T-helper 2 cell (primary cell): Measurements from ENCODE around the gene ARG1.
"Not testable (repeated sequence)": the region's sequence is repeated elsewhere in the genome, so short reads cannot be mapped to it uniquely, and the experiment has no call there.

Source experiments
- DNase-seq, 5 experiments: peaks; one replicate each; pipeline versions ENCODE4 v3.0.0 to v3.0.0-alpha.2; 2012 to 2022
- total RNA-seq, 2 donors: gene quantifications; one replicate each; lab custom pipeline; 2026; lab: John Stamatoyannopoulos, UW

Gene ARG1
- 0 reads per million in 2 donors for total RNA-seq

- DNase-seq: no peak
Observed at GRCh38 chr6:131572686-131573415, at the start of gene ARG1. TSS of gene ARG1 (plus strand) at chr6:131573226. CDS start at chr6:131573283, 57 bp downstream.

- peak in 1 of 5 experiments; percentile 25 for DNase-seq
Observed at GRCh38 chr6:131523988-131524673, 48.9 kb upstream of the ARG1 start.

DNA sequence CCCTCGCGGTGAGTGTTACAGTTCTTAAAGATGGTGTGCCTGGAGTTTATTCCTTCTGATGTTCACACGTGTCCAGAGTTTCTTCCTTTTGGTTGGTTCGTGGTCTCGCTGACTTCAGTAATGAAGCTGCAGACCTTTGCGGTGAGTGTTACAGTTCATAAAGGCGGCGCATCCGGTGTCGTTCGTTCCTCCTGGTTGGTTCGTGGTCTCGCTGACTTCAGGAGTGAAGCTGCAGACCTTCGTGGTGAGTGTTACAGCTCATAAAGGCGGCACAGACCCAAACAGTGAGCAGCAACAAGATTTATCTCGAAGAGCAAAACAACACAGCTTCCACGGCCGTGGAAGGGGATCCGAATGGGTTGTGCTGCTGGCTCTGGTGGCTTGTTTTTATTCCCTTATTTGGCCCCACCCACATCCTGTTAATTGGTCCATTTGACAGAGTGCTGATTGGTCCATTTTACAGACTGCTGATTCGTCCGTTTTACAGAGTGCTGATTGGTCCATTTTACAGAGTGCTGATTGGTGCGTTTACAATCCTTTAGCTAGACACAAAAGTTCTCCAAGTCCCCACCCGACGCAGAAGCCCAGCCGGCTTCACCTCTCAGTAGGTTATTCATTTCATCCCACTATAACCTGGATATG, 48.2 kb upstream of the ARG1 start:
- DNase-seq: peak in 2 of 5 experiments; percentile 52 to 68

DNA sequence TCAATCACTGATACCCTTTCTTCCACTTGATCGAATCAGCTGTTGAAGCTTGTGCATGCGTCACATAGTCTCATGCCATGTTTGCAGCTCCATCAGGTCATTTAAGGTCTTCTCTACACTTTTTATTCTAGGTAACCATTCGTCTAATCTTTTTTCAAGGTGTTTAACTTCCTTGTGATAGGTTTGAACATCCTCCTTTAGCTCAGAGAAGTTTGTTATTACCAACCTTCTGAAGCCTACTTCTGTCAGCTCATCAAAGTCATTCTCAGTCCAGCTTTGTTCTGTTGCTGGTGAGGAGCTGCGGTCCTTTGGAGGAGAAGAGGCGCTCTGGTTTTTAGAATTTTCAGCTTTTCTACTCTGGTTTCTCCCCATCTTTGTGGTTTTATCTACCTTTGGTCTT, 42.1 kb upstream of the ARG1 start:
- DNase-seq: not testable (repeated sequence)

GRCh38 chr6:131531681-131532080, 41.3 kb upstream of the ARG1 start:
- DNase-seq: not testable (repeated sequence)

- DNase-seq: peak in 1 of 5 experiments; percentile 62
Observed at GRCh38 chr6:131532580-131533039, 40.4 kb upstream of the ARG1 start.

GRCh38 chr6:131538615-131539014, 34.4 kb upstream of the ARG1 start:
- DNase-seq: not testable (repeated sequence)

DNA sequence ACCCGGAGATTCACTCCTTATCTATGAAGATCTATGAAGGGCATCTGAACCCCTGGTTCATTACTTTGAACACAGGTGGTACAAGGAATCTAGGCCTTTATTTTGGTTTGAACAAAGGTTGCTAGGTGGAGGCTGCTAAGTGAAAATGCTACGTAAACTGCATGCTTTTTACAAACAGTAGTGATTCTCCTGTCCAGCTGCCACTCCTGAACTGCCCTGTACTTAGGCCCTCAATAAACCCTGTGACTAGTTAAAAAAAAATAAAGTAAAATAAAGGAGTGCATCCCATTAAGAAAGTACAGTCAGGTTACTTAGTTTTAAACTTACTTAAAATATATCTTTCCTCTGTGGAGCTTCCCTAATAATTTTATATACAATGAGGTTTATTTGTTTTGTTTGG, 27.7 kb upstream of the ARG1 start:
- no peak for DNase-seq

- DNase-seq: no peak
Observed at GRCh38 chr6:131547488-131547887, 25.5 kb upstream of the ARG1 start.

DNA sequence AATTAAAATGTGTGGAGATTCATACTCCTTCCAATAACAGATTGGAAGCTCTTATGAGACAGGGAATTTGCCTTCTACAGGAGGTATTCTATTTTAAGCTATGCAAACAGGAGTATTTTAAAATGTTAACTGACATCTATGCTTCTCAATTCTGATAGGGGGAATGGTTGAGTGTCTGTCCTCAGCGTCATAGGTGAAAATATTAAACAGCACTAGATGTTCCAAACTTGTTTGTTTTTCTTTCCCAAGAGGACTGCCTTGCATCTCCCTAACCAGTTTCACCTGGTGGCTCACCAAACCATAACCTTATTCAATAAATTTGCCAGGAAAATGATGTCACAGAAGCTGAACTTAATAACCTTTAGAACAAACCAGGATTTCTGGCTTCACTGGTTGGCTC, 24.6 kb upstream of the ARG1 start:
- DNase-seq: no peak

GRCh38 chr6:131549811-131550210, 23.2 kb upstream of the ARG1 start:
- DNase-seq: no peak

GRCh38 chr6:131551902-131552301, 21.1 kb upstream of the ARG1 start:
- no peak for DNase-seq

GRCh38 chr6:131552572-131552971, 20.5 kb upstream of the ARG1 start:
- no peak for DNase-seq

- DNase-seq: no peak
Observed at GRCh38 chr6:131555992-131556391, 17.0 kb upstream of the ARG1 start.

GRCh38 chr6:131558922-131559321, 14.1 kb upstream of the ARG1 start:
- DNase-seq: no peak

DNA sequence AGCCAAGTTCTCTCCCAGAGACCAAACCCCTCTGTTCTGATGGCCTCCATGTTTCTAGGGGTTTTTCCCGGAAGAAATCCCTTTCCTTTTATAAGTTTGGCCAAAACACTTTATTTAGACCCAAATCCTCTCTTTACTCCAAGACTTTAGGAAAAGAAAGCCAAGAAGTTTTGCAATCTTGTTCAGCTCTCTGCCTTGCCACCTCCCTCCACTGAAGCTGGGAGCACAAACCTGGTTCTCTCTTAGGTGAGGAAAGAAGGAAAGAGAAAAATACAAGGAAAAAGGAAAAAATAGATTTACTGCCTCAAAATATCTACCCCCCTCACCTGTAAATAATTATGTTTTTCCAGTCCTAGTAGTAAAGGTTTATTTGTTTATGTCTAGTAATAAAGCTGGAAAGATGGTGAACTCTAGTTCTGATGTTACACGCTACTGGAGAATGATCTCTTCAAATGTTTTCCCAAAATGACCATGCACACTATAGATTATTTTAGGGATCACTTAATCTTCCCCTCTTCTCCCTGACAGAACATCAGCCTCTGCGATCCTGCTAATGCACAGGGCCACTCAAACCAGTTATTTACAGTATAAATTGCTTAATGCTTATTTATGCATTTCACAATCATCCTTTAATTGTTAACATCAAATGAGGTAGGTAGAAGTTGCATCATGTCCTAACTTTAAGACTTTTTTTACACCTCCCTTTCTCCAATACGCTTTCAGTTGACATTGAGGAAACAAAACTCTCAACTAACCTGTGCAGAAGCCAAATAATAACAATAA, 10.9 kb upstream of the ARG1 start:
- DNase-seq: no peak

DNA sequence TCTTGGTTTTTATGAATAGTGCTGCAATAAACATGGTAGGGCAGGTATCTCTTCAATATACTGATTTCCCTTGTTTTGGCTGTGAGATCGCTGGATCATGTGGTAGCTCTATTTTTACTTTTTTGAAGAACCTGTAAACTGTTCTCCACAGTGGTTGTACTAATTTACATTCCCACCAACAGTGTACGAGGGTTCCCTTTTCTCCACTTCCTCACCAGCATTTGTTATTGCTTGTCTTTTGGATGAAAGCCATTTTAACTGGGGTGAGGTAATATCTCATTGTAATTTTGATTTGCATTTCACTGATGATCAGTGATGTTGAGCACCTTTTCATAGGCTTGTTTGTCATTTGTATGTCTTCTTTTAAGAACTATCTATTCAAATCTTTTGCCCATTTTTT, 8.0 kb upstream of the ARG1 start:
- no peak for DNase-seq

DNA sequence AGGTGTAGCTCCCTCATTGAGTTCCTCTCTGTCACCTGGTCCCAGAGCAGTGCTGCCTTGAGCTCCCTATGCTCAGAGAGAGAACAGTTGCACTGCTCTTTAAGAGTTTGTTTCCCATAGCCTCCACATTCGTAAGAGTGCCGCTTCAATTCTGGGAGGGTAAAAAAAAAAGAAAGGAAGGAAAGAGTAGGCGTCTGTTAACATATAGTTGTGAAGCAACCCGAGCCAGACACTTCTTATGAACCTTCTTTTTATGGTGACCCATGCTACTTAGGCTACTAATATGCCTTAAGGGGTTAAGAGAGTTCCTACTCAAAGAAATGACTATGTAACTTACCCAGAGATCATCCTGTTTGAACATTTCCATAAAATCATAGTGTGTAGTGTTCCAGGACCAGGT, 4.3 kb upstream of the ARG1 start:
- DNase-seq: no peak

DNA sequence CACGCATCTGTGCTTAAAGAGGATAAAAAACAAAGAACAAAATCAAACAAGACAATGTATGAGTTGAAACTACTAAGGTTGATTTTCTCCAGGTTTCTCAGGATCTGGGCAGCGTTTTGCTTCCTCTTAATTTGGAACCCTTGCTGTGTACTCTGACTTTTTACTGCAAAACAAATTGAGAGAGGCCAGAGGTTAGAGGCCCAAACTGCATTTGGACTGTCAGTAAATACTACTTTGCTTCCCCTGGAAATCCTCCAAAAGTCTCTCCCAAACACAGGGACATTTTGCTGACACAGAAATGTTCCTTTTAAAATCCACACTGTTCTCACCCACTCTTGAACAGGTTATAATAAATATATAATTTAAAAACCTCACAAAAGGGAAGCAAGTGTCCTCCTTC, 1.1 kb downstream of the ARG1 start:
- no peak for DNase-seq

DNA sequence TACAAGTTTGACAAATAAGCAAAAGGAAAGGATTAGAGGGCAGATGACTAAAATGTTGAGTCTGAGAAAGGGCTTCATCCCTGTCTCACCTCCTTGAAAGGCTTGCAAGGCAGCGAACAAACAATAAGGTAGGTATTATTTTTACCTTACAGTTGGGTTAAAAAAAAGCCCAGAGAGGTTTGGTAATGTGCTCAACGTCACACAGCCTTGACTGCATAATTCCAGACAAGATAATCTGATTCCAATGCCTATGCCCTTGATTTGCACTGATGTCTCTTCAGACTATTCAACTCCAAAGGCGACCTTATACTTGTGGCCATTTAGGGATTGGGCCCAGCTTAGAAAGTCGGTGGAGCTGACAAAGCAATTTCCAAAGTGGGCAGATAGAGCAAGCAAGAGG, 1.7 kb downstream of the ARG1 start:
- no peak for DNase-seq

GRCh38 chr6:131575834-131576478, 2.9 kb downstream of the ARG1 start:
- DNase-seq: no peak

DNA sequence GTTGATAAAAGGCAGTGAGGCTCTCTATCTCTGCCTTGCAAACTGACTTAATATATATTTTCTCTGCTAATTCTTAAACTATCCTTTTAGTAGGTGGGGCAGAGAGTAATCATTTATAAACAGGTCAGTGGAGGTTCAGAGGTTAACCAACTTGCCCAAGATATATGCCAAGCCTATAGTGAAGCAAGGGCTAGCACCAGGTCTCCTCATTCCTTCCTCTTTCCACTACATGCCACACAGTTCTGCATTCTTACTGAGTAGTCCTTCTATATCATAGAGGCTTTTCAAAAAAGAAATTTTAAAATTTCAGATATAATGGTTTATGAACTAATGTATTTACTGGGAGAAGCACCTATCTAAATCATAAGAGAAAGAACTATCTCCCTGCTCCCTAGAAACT, 8.5 kb downstream of the ARG1 start:
- DNase-seq: no peak
